Measurements from ENCODE around the gene CNDP1.

Gene CNDP1

DNA sequence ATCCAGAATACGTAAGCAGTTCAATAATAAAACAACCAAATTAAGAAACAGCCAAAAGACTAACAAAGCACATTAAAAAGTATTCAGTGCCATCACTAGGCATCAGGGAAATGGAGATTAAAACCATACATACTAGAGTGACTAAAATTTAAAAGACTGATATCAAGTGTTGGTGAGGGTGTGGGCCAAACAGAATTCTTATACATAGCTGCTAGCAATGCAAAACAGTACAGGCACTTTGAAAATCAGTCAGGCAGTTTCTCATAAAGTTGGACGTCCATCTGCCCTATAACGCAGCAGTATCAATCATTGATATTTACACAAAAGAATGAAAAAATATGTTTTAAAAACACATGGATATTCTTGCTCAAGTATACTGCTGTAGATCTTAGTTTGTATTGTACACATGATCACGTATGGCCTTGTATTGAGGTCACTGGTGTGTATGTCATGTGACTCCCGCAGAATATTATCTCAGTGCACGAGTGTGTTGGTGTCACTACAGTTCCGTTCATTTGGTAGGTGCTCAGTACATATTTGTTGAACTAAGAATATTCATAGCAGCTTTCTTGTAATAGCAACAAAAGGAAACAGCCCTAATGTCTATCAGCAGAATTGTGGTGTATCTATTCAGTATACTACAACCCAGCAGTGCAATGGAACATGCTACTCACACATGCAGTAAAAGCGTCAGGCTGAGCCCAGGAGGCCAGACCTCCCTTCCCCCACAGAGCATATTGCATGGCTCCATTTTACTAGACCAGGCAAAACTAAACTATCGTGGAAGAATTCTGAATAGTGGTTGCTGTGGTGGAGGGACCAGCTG lies 92.0 kb downstream of the CNDP1 start:
- DNase-seq (ENCODE audit: low read depth): no peak

DNA sequence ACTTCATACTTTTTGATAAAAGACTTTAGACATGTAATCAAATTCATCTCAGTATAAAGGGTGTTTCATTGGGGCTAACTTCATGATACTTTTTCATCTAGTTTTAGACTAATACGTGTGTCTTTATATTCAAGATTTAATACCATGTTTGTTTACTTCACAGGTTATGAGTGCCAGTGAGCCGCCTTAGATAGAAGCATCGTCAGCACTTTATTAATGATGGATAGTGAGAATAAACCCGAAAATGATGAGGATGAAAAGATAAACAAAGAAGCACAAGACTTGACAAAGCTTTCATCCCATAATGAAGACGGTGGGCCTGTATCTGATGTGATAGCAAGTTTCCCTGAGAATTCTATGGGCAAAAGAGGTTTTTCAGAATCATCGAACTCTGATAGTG lies 96.5 kb downstream of the CNDP1 start:
- DNase-seq (ENCODE audit: low read depth): no peak

- DNase-seq (ENCODE audit: low read depth): no peak
Observed at GRCh38 chr18:74631212-74631611, 96.9 kb downstream of the CNDP1 start.

DNA sequence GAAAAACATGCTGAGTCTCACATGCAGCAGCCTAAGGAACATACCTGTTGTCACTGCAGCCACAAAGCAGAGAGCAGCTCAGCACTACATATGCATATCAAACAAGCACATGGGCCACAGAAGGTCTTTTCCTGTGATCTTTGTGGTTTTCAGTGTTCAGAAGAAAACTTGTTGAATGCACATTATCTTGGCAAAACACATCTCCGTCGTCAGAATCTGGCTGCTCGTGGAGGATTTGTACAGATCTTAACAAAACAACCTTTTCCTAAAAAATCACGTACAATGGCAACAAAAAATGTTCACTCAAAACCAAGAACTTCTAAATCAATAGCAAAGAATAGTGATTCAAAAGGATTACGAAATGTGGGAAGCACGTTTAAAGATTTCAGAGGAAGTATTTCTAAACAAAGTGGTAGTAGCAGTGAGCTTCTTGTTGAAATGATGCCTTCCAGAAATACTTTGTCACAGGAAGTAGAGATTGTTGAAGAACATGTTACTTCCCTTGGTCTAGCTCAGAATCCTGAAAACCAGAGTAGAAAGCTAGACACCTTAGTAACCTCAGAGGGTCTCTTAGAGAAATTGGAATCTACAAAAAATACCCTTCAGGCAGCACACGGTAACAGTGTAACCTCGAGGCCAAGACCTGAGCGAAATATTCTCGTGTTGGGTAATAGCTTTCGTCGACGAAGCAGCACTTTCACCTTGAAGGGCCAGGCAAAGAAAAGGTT lies 97.5 kb downstream of the CNDP1 start:
- no peak for DNase-seq (ENCODE audit: low read depth)

- no peak for DNase-seq (ENCODE audit: low read depth)
Observed at GRCh38 chr18:74632351-74632679, 98.0 kb downstream of the CNDP1 start.

- DNase-seq (ENCODE audit: low read depth): no peak
Observed at GRCh38 chr18:74632856-74633255, 98.6 kb downstream of the CNDP1 start.

DNA sequence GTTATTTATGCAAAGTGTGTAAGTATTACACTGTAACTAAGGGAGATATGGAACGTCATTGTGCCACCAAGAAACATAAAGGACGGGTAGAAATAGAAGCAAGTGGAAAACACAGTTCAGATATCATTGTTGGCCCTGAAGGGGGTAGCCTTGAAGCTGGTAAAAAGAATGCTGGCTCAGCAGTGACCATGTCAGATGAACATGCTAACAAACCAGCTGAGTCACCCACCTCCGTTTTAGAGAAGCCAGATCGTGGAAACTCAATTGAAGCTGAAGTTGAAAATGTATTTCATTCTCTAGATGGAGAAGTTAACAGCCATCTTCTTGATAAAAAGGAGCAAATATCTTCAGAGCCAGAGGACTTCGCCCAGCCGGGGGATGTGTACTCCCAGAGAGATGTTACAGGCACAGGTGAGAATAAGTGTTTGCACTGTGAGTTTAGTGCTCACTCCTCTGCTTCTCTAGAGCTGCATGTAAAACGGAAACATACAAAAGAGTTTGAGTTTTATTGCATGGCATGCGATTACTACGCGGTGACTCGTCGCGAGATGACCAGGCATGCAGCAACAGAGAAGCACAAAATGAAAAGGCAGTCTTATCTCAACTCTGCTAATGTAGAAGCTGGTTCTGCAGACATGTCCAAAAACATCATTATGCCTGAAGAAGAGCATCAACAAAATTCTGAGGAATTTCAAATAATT lies 99.5 kb downstream of the CNDP1 start:
- no peak for DNase-seq (ENCODE audit: low read depth)

DNA sequence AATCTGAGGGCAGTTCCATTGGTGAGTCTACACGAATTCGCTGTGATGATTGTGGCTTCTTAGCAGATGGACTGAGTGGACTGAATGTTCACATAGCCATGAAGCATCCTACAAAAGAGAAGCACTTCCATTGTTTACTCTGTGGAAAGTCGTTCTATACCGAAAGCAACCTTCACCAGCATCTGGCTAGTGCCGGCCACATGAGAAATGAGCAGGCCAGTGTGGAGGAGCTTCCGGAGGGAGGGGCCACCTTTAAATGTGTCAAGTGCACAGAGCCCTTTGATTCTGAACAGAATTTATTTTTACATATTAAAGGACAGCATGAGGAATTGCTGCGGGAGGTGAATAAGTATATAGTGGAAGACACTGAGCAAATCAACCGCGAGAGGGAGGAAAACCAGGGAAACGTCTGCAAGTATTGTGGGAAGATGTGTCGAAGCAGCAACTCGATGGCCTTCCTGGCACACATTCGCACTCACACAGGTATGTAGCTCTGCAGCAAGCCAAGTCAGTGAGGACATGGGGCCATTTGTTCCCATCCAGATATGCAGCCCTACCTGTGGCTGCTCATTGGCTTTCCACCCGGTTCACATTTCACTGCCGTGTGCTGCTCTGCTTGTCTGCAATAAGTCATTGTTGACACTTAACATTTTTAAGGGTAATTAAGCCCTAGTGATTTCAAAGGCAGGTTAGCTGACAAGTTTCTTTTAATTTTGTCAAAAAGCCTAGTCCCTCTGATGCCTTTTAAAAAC lies 101.1 kb downstream of the CNDP1 start:
- no peak for DNase-seq (ENCODE audit: low read depth)
